GM21529 (cell line): ENCODE measurements around the gene MARCHF2.
A peak's percentile ranks its signal among the peaks of the same experiment; 100 is the strongest.

Experiments
- ATAC-seq: cut with Tn5 transposase; IDR thresholded peaks from one replicate; pipeline ENCODE4 v1.9.1; 2021; ENCODE audit not compliant: unreplicated experiment

The MARCHF2 gene

DNA sequence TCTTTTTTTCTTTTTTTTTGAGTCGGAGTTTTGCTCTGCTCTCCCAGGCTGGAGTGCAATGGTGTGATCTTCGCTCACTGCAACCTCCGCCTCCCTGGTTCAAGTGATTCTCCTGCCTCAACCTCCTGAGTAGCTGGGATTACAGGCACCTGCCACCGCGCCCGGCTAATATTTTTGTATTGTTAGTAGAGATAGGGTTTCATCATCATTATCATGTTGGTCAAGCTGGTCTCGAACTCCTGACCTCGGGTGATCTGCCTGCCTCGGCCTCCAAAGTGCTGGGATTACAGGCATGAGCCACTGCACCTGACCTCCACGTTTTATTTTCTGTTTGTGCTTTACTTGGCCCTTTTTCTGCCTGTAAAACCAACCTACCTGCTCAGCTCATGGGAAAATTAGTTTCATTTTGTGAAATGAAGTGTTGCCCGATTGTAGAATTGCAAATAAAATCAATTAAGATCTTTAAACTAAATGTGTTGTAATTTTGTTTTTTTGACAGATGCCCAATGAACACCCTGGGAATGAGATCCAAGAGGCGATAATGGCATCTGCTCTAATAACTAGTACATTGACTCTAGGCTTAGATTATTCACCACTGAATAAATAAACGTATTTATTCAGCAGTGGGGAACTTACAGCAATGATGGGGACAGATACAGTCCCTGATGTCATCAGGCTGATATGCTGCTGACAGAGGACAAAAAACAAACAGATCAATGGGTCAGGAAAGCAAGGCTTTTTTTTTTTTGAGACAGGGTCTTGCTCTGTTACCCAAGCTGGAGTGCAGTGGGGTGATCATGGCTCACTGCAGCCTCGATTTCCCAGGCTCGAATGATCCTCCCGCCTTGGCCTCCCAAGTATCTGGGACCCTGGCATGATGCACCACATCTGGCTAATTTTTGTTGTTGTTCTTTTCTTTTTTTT lies 25.2 kb upstream of the MARCHF2 start:
- ATAC-seq: no peak

- no peak for ATAC-seq
These were observed 24.5 kb upstream of the MARCHF2 start for GRCh38 chr19:8388612-8388958.

DNA sequence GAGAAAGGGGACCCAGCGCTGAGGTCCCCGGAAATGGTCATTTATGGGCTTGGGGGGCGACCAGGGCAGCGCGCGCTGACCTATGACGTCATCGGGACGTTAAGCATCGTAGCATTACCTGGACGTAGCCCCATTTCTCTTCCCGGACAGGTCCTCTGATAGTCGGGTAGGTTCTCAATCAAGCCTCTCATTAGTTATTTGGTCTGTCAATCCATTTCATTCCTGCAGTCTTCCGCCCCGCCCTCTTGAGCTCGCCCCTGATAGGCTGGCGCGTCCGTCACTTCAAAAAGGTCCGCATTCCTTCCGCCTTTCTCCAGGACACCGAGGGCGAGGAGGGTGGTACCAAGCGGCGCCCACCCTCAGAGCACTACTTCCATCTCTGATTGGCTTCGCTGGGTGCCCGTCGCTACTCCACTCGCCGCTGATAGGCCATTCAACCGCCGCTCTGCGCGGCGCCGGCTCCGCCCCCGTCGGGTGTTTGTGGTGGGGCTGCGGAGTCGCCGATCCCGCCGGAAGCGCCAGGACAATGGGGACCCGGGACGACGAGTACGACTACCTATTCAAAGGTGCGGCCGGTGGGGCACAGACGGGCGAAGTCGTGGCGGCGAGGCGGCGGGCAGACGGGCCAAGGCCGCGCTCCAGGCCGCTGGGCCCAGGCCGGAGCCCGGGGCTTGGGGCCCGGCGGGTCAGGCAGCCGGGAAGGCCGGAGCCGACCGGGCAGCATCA lies 23.1 kb upstream of the MARCHF2 start, which contains the start of gene RAB11B:
TSS of gene RAB11B (plus strand) at position 470 of the 726 bp plus-strand sequence. CDS start at position 527, 57 bp downstream.
- ATAC-seq: peak; percentile 89

GRCh38 chr19:8390617-8390981 lies 22.5 kb upstream of the MARCHF2 start:
- peak; percentile 40 for ATAC-seq

- ATAC-seq: no peak
These were observed 21.7 kb upstream of the MARCHF2 start for GRCh38 chr19:8391198-8392016.

GRCh38 chr19:8392017-8392591 lies 21.0 kb upstream of the MARCHF2 start:
- no peak for ATAC-seq

DNA sequence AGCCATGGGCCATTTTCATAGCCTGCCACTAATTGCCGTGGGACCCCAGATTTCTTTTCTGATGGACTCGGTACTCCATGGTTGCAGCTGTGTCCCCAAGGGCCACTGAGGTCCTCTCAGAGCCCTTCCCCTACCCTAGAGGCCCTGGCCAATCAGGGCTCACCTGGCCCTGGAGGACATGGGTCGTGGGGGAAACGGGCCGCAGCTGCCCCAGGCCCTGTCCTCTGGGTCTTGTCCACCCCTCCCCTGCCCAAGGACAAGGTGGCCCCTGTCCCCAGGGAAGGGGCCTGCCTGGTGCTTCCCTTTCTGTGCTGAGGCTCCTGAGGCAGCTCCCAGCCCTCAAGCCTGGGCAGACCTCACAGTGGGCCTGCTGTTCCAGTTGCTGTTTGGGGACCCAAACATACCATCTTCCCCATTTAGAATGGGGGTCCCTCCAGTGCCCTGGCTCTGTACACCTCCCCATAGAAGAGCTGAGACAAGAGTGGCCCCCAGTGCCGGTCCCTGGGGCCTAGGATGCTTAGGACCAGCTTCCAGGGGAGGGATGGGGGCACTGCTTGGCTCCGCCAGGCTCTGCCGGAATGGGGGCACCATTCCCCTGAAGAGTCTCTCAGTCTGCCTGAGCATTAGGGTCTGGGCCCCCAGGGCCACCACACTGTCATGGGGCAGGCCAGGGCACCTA lies 19.8 kb upstream of the MARCHF2 start:
- ATAC-seq: no peak

GRCh38 chr19:8393871-8394250 lies 19.2 kb upstream of the MARCHF2 start:
- ATAC-seq: no peak

DNA sequence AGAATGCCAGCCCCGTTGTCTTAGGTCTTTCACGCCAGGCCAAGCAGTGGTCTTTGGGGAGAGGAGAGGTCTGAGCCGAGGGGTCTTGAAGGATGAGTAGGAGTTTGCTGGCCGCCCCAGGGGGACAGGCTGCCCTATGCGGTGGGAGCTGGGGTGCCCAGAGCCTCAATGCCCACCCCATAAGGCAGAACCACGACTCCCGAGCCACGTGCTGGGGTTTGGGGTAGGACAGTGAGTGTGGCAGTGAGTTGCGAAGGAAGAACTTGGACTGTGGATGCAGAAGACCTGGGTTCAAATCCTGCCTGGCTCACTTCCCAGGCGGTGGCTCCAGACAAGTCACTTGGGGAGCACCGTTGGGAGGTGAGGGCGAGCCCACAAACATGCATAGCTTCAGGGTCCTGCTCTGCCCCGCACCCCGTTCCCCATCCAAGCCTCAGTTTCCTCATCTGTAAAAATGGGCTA lies 17.5 kb upstream of the MARCHF2 start:
- no peak for ATAC-seq

DNA sequence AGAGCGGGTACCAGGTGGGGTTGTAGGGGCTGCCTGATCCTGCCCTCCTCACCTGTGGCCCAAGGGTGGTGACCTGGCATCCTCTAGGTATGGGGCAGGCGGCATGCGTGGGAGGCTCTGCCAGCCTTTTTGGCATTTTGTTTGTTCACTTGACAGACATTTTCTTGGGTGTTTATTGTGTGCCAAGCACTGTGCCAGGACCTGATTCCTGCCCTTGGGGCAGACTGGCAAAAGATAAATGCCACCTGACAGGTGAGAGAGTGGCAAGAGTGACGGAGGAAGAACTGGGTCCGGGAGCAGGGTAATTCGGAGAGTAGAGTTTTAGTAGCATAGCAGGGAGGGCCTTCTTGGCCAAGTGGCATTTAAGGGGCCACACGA lies 16.9 kb upstream of the MARCHF2 start:
- no peak for ATAC-seq

DNA sequence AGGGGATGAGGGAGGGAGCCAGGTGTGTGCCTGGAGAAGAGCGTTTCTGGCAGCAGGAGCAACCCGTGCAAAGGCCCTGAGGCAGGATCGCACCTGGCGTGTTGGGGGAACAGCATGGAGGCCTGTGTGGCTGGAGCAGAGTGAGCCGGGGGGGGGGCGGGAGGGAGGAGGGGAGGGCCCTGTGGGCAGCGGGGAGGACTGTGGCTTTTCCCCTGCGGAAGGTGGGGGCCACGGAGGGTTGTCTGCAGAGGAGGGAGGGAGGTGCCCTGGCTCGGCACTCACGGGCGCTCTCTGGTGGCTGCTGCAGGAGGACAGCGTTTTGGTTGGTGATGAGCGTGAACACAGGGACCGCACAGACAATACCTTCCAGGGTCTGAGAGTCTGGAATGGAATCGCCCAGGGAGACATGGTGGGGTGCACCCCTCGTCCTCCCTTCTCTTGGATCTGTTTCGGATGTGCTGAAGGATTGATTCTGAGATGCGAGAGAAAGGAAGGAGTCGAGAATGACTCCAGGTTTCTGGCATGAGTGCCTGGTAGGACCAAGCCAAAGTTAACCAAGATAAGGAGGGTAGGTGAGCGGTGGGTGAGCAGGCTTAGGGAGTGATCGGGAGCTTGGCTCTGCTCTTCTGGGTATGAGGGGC lies 16.4 kb upstream of the MARCHF2 start:
- no peak for ATAC-seq

DNA sequence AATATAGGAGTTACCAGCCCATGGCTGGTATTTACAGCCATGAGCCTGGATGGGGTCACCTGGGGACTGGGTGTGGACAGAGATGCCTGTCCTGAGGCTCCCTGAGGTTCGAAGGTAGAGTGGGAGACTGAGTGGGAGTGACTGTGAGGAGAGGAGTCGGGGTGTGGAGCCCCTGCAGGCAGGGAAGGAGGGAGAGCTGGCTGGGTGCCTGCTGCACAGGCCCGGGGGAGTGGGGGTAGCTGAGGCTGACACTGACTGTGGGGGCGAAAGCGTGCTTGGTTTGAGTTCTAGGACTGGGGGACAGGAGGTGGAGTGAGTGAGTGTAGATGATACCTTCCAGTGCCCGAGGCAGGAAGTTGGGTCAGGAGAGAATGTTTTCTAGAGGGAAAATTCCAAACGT lies 15.8 kb upstream of the MARCHF2 start:
- ATAC-seq: no peak

GRCh38 chr19:8397746-8398310 lies 15.3 kb upstream of the MARCHF2 start:
- ATAC-seq: no peak

DNA sequence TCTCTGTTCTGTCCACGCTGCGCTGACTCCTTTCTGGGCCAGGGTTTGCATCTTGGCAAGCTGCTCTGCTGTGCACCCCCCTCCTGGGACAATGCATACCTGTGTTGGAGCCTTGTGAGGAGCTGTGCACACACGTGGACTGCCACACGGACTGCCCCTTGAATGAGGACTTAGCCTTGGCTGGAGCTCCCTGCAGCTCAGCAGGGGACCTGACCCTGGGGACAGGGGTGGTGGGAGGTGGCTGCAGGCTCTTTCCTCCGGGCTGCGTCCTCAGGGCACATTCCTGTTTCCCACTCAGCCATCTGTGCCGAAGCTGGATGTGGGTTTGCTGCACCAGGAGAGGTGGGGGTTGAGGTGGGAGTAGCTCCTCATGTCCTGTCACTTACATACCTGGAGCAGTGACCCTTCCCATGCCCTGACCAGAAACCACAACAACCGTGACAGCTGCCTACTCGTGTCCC lies 14.8 kb upstream of the MARCHF2 start:
- ATAC-seq: no peak

DNA sequence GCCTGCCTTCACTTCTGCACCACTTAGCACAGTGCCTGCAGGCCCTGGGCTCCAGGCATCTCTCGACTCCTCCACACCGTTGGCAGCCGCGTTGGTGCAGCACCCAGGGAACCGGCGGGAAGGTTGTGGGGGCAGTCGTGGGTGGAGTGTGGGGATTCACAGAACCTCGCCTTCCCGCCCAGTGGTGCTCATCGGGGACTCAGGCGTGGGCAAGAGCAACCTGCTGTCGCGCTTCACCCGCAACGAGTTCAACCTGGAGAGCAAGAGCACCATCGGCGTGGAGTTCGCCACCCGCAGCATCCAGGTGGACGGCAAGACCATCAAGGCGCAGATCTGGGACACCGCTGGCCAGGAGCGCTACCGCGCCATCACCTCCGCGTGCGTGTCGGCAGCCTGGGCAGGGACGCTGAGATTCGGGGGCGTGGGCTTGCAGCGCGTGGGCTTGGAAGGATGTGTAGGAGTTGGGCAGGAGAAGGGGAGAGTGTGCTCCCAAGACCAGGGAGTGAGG lies 13.4 kb upstream of the MARCHF2 start:
- ATAC-seq: no peak

- ATAC-seq: no peak
These were observed 11.1 kb upstream of the MARCHF2 start for GRCh38 chr19:8401981-8402411.

GRCh38 chr19:8403098-8403819 lies 9.8 kb upstream of the MARCHF2 start:
- no peak for ATAC-seq

GRCh38 chr19:8403820-8404109 lies 9.3 kb upstream of the MARCHF2 start:
- ATAC-seq: no peak
